SK-N-SH (cell line): ENCODE results near the gene PRDM7.

ENCODE experiments used
- EZH2phosphoT487 ChIP-seq: fragments of 200-600 bp; sonication (generic); IDR thresholded peaks from 2 replicates; pipeline ENCODE4 v1.6.1; 2017; ENCODE audit warnings: low read depth, mixed run types, mild to moderate bottlenecking, antibody characterized with exemption, moderate library complexity, borderline replicate concordance
- JUND ChIP-seq: IDR thresholded peaks from 2 replicates; pipeline ENCODE4 v1.4.0; 2012
- MAX ChIP-seq: IDR thresholded peaks from 2 replicates; pipeline ENCODE4 v1.4.0; 2012; ENCODE audit warnings: low read depth
- MXI1 ChIP-seq: IDR thresholded peaks from 2 replicates; pipeline ENCODE4 v1.6.1; 2012; ENCODE audit warnings: mild to moderate bottlenecking, low read depth, low read length, improper control_type of control experiment
- POLR2AphosphoS5 ChIP-seq: IDR thresholded peaks from 2 replicates; pipeline ENCODE4 v1.6.1; 2012; ENCODE audit warnings: low read depth, low read length
- RAD21 ChIP-seq: IDR thresholded peaks from 2 replicates; pipeline ENCODE4 v1.6.1; 2012; ENCODE audit warnings: mild to moderate bottlenecking, low read length
- RCOR1 ChIP-seq: fragments of 150-350 bp; IDR thresholded peaks from 2 replicates; pipeline ENCODE4 v1.6.1; 2017; ENCODE audit warnings: antibody characterized with exemption, low read length
- REST ChIP-seq: IDR thresholded peaks from 2 replicates; pipeline ENCODE4 v1.6.1; 2012; ENCODE audit warnings: mild to moderate bottlenecking, low read depth, low read length, moderate library complexity
- SIN3A ChIP-seq: IDR thresholded peaks from 2 replicates; pipeline ENCODE4 v1.6.1; 2012; ENCODE audit warnings: low read depth, mild to moderate bottlenecking, low read length, moderate library complexity, borderline replicate concordance
- TAF1 ChIP-seq: IDR thresholded peaks from 2 replicates; pipeline ENCODE4 v1.6.1; 2012; ENCODE audit warnings: low read depth, mild to moderate bottlenecking, low read length, moderate library complexity, borderline replicate concordance
- TF ChIP-seq, protein P1 (sequence below): fragments of 200-600 bp; sonication (generic); IDR thresholded peaks from 2 replicates; pipeline ENCODE4 v1.6.1; 2017; ENCODE audit warnings: antibody characterized with exemption, mild to moderate bottlenecking, moderate library complexity

DNA sequence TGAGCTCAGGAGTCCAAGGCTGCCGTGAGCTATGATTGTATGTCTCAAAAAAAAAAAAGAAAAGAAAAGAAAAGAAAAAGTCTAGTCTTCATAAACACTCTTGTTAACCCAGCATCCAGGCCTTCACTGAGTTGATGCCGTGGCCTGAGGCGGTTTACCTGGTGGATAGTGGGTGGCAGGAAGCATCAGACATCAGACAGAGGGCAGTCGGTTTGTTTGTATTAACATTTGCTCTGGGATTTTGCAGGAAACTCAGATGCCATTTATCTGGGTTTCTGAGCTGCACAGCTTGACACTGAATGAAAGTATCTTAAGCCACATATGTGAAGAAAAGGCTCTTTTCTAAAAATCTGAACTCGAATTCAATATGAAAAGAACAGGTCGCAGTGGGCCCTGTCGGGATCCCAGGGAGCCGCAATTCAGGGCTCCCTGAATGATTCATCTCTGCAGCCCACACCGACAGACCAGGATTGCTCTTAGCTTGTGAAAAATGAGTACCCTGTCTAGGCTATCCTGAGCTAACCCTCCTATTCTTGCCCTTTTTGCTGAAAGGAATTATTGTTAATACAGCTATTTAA lies 56.8 kb downstream of the PRDM7 start:
- TF ChIP-seq POLR2AphosphoS5 (no peak), TAF1 (no peak), RCOR1 (no peak), JUND (no peak), RAD21 (no peak), EZH2phosphoT487 (no peak), SIN3A (no peak), MXI1 (no peak), MAX (no peak), REST (no peak)
- TF ChIP-seq, protein P1, sequence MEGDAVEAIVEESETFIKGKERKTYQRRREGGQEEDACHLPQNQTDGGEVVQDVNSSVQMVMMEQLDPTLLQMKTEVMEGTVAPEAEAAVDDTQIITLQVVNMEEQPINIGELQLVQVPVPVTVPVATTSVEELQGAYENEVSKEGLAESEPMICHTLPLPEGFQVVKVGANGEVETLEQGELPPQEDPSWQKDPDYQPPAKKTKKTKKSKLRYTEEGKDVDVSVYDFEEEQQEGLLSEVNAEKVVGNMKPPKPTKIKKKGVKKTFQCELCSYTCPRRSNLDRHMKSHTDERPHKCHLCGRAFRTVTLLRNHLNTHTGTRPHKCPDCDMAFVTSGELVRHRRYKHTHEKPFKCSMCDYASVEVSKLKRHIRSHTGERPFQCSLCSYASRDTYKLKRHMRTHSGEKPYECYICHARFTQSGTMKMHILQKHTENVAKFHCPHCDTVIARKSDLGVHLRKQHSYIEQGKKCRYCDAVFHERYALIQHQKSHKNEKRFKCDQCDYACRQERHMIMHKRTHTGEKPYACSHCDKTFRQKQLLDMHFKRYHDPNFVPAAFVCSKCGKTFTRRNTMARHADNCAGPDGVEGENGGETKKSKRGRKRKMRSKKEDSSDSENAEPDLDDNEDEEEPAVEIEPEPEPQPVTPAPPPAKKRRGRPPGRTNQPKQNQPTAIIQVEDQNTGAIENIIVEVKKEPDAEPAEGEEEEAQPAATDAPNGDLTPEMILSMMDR, result no peak
